Panc1 (cell line): ENCODE results near the gene COG7. TPM values are rescaled to one million over a fixed set of nuclear protein-coding genes. Genes with fewer than 3 reads are reported as not detected.
"Not testable (repeated sequence)": the region's sequence is repeated elsewhere in the genome, so short reads cannot be mapped to it uniquely, and the experiment has no call there.

ENCODE experiments used
- ATAC-seq: fragments of 200-7000 bp; cut with Tn5 transposase; 2 replicates; pipeline ENCODE4 v1.9.1; 2020; ENCODE audit warnings: mild to moderate bottlenecking, moderate library complexity
- BruUV-seq: library from RNA; stranded (reverse); fragments of 400-500 nt; replicated peaks from 2 replicates; lab custom pipeline; 2021; lab: Mats Ljungman, UMichigan
- CTCF ChIA-PET: fragments of 300-600 bp; sonication (Branson Sonifier 250); formaldehyde crosslinking; loops from one replicate; lab custom pipeline; 2022; ENCODE audit warnings: antibody characterized with exemption; lab: Charles Lee
- POLR2A ChIA-PET: fragments of 300-600 bp; sonication (Branson Sonifier 250); formaldehyde crosslinking; loops from one replicate; lab custom pipeline; 2022; ENCODE audit warnings: antibody characterized with exemption; lab: Charles Lee
- DNase-seq: peaks from one replicate; pipeline ENCODE4 v3.0.0-alpha.2; 2010; ENCODE audit warnings: low read depth, low spot score
- H3K27ac ChIP-seq: 2 replicates; pipeline ENCODE4 v1.5.1; 2011; ENCODE audit warnings: mild to moderate bottlenecking, low read length, inconsistent platforms
- H3K27me3 ChIP-seq: fragments of 200-500 bp; sonication (Bioruptor generic); 2 replicates; pipeline ENCODE4 v1.6.0; 2014; ENCODE audit warnings: low read length, inconsistent platforms; ENCODE audit not compliant: control insufficient read depth, insufficient read depth
- H3K36me3 ChIP-seq: fragments of 200-500 bp; sonication (Bioruptor generic); 2 replicates; pipeline ENCODE4 v1.5.1; 2014; ENCODE audit warnings: inconsistent platforms, mild to moderate bottlenecking, low read length, moderate library complexity; ENCODE audit not compliant: control insufficient read depth, insufficient read depth
- H3K4me1 ChIP-seq: 2 replicates; pipeline ENCODE4 v1.5.1; 2011; ENCODE audit warnings: inconsistent platforms, mild to moderate bottlenecking, low read length, moderate library complexity; ENCODE audit not compliant: control insufficient read depth, insufficient read depth
- H3K4me3 ChIP-seq, 2 experiments: 2 replicates each; pipeline ENCODE4 v1.5.1; 2011 to 2012; ENCODE audit warnings: low read depth in 2 of 2, low read length in 2 of 2, mild to moderate bottlenecking in 2 of 2, inconsistent platforms in 1 of 2, moderate library complexity in 1 of 2
- H3K9me3 ChIP-seq: fragments of 200-500 bp; sonication (Bioruptor generic); 2 replicates; pipeline ENCODE4 v1.5.1; 2014; ENCODE audit warnings: low read depth, mild to moderate bottlenecking, inconsistent platforms, low read length, moderate library complexity; ENCODE audit not compliant: control insufficient read depth, insufficient read depth
- CTCF ChIP-seq: fragments of 450-650 bp; IDR thresholded peaks from 2 replicates; pipeline ENCODE4 v1.5.1; 2017; ENCODE audit warnings: mild to moderate bottlenecking
- POLR2AphosphoS5 ChIP-seq: IDR thresholded peaks from 2 replicates; pipeline ENCODE4 v1.6.1; 2012; ENCODE audit warnings: mild to moderate bottlenecking, low read depth, low read length, moderate library complexity
- REST ChIP-seq, 2 experiments: IDR thresholded peaks; 2 replicates each; pipeline ENCODE4 v1.6.1; 2011 to 2012; ENCODE audit warnings: low read depth in 2 of 2, control low read depth in 1 of 2, low read length in 1 of 2, mild to moderate bottlenecking in 1 of 2, moderate library complexity in 1 of 2; ENCODE audit not compliant: insufficient read depth in 1 of 2
- SIN3A ChIP-seq: IDR thresholded peaks from 2 replicates; pipeline ENCODE4 v1.6.1; 2012; ENCODE audit warnings: low read depth, mild to moderate bottlenecking, low read length, moderate library complexity, borderline replicate concordance; ENCODE audit not compliant: insufficient read depth
- TCF7L2 ChIP-seq: IDR thresholded peaks from 2 replicates; pipeline ENCODE4 v1.6.1; 2011; ENCODE audit warnings: mild to moderate bottlenecking, low read depth, low read length, inconsistent platforms
- in situ Hi-C: cut with HindIII; loops from 2 replicates; pipeline ENCODE4 v1.10.0; 2016; ENCODE audit warnings: low sequenced_read_pairs, low pct_unique_long_range_greater_than_20kb
- intact Hi-C: fragments of 100-400 bp; cut with micrococcal nuclease; formaldehyde crosslinking; loops from one replicate; pipeline ENCODE4 v1.10.0; 2022; ENCODE audit not compliant: unreplicated experiment
- total RNA-seq: library from RNA; stranded (reverse); gene quantifications from one replicate; pipeline ENCODE4 v1.2.1, GENCODE V29; 2021; ENCODE audit not compliant: unreplicated experiment

The COG7 gene
- total RNA-seq, 1 experiment from 2014 or later = 25.3 TPM

GRCh38 chr16:23382279-23382678 is 70.7 kb downstream of the COG7 start:
- in situ Hi-C loops (no loop called here), intact Hi-C loops (no loop called here)
- Histone ChIP-seq H3K27me3 (no peaks in the 10 kb centered on the region), H3K4me1 (no peaks in the 10 kb centered on the region), H3K27ac (no peak overlapping the region), H3K4me3 (no peak overlapping the region), H3K36me3 (no peaks in the 10 kb centered on the region), H3K9me3 (no peaks in the 10 kb centered on the region)
- no TSS peak for BruUV-seq
- CTCF ChIA-PET = interaction anchor here (0.5 kb wide), 1 partner anchor 133 kb away, joined by 8 read pairs; no protein-coding TSS in a partner anchor
- ATAC-seq = no peak
- TF ChIP-seq REST (IDR thresholded peaks at IDR 0.05; ENCODE audit: insufficient read depth in 1 of 2, low read depth in 2 of 2, low read length in 1 of 2) (no peak), POLR2AphosphoS5 (no peak), SIN3A (no peak), CTCF (no peak), TCF7L2 (no peak)
- no peak for DNase-seq
- POLR2A ChIA-PET = interaction anchor here (0.6 kb wide), 1 partner anchor 13 kb away, joined by 3 read pairs; no protein-coding TSS in a partner anchor

- in situ Hi-C loops, CTCF ChIA-PET: not testable (repeated sequence)
These were observed 71.3 kb downstream of the COG7 start for GRCh38 chr16:23381702-23382101.

GRCh38 chr16:23380501-23380951 is 72.5 kb downstream of the COG7 start:
- ATAC-seq (no peak), DNase-seq (no peak)
- H3K4me1 ChIP-seq = no peaks in the 10 kb centered on the region
- no TSS peak for BruUV-seq
- no peak for TF ChIP-seq CTCF
- TF ChIP-seq SIN3A = no peak
- TF ChIP-seq POLR2AphosphoS5 = no peak
- TF ChIP-seq REST (IDR thresholded peaks at IDR 0.05; ENCODE audit: insufficient read depth in 1 of 2, low read depth in 2 of 2, low read length in 1 of 2) = no peak
- no peak for TF ChIP-seq TCF7L2
- H3K4me3 ChIP-seq = no peak overlapping the region
- in situ Hi-C loops = no loop called here
- H3K27ac ChIP-seq = no peak overlapping the region
- H3K36me3 ChIP-seq = no peaks in the 10 kb centered on the region
- CTCF ChIA-PET = interaction anchor here (0.6 kb wide), 1 partner anchor 199 kb away, joined by 9 read pairs; no protein-coding TSS in a partner anchor
- POLR2A ChIA-PET = interaction anchor here (0.7 kb wide), 1 partner anchor 25 kb away, joined by 3 read pairs; no protein-coding TSS in a partner anchor
- H3K9me3 ChIP-seq = no peaks in the 10 kb centered on the region
- intact Hi-C loops = no loop called here
- no peaks in the 10 kb centered on the region for H3K27me3 ChIP-seq

More at GRCh38 chr16:23381702-23382101, 71.3 kb downstream of the COG7 start:
- DNase-seq, H3K4me1 ChIP-seq, H3K4me3 ChIP-seq, ATAC-seq, H3K9me3 ChIP-seq, BruUV-seq, H3K36me3 ChIP-seq, H3K27me3 ChIP-seq, intact Hi-C loops, H3K27ac ChIP-seq: not testable (repeated sequence)
- POLR2A ChIA-PET = interaction anchor here (0.6 kb wide), 1 partner anchor 12 kb away, joined by 3 read pairs; no protein-coding TSS in a partner anchor
